ENCODE results near the gene ALOX12. TPM values are rescaled to one million over a fixed set of nuclear protein-coding genes. Genes with fewer than 3 reads are reported as not detected.

The ALOX12 gene
- total and polyA plus RNA-seq, 12 donors = 0.16 to 0.39 (median 0.23) TPM; not detected in 9

- TF ChIP-seq POLR2A (IDR thresholded peaks at IDR 0.05) (no peak), CTCF (IDR thresholded peaks at IDR 0.05) (no peak)
- H3K9me3 ChIP-seq (replicated peaks in 1 of 3) = no peaks in the 10 kb centered on the region
- WGBS, 4 donors = 69 to 80% (median 75%) methylated on average over 5 to 8 of the region's 8 CpGs
- H3K4me3 ChIP-seq = no peak overlapping the region
- H3K36me3 ChIP-seq (replicated peaks in 1 of 2) = no peaks in the 10 kb centered on the region
- peaks cover 6 to 13% of the 10 kb centered on the region in 2 donors for H3K4me1 ChIP-seq (replicated peaks in 1 of 2)
- DNase-seq = peak in 3 of 7 donors; percentile 30 to 40 (median 34)
- intact Hi-C loops (cut with DNase I) = loop anchor here in 1 of 2 donors (5.0 kb wide), 1 partner anchor 112 kb away; no protein-coding TSS in a partner anchor
- no peaks in the 10 kb centered on the region for H3K27me3 ChIP-seq
- no peak overlapping the region for H3K27ac ChIP-seq
Measured at GRCh38 chr17:7024402-7024785, 28.5 kb downstream of the ALOX12 start.

DNA sequence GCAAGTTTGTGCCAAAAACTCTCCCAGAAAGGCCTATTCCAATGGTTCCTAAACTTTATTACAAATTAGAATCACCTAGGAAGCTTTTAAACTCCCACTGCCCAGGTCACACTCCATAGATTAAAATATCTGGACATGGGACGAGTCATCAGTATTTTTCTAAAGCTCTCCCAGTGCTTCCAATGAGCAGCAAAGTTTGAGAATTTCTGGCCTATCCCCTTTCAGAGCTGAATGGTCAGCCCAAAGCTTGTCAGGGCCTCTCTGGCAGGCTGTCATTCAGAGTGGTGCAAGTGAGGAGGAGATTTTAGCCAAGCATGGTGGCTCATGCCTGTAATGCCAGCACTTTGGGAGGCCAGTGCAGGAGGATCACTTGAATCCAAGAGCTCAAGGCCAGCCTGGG is 29.4 kb downstream of the ALOX12 start:
- Histone ChIP-seq H3K9me3 (replicated peaks in 1 of 3) (no peaks in the 10 kb centered on the region), H3K4me3 (no peak overlapping the region), H3K36me3 (replicated peaks in 1 of 2) (no peaks in the 10 kb centered on the region), H3K27me3 (no peaks in the 10 kb centered on the region), H3K4me1 (replicated peaks in 1 of 2) (peaks cover 3 to 13% of the 10 kb centered on the region in 2 donors), H3K27ac (no peak overlapping the region)
- intact Hi-C loops (cut with DNase I) = no loop called here
- WGBS, 4 donors = 77 to 86% (median 80%) methylated on average over 1 of the region's 1 CpG; no CpG with 5 or more reads in 1 of the 4 donors
- DNase-seq = no peak
- TF ChIP-seq POLR2A (IDR thresholded peaks at IDR 0.05) (no peak), CTCF (IDR thresholded peaks at IDR 0.05) (no peak)

- no peak for TF ChIP-seq CTCF (IDR thresholded peaks at IDR 0.05)
- no peak for TF ChIP-seq POLR2A (IDR thresholded peaks at IDR 0.05)
- intact Hi-C loops (cut with DNase I) = no loop called here
- Histone ChIP-seq H3K4me1 (replicated peaks in 1 of 2) (peaks cover 0 to 10% of the 10 kb centered on the region in 2 donors), H3K4me3 (no peak overlapping the region), H3K27ac (no peak overlapping the region), H3K9me3 (replicated peaks in 1 of 3) (no peaks in the 10 kb centered on the region), H3K36me3 (replicated peaks in 1 of 2) (no peaks in the 10 kb centered on the region), H3K27me3 (no peaks in the 10 kb centered on the region)
- no peak for DNase-seq
- WGBS, 4 donors = 87 to 90% (median 88%) methylated on average over 18 to 29 of the region's 29 CpGs
Measured at GRCh38 chr17:7026471-7027115, 30.7 kb downstream of the ALOX12 start.

DNA sequence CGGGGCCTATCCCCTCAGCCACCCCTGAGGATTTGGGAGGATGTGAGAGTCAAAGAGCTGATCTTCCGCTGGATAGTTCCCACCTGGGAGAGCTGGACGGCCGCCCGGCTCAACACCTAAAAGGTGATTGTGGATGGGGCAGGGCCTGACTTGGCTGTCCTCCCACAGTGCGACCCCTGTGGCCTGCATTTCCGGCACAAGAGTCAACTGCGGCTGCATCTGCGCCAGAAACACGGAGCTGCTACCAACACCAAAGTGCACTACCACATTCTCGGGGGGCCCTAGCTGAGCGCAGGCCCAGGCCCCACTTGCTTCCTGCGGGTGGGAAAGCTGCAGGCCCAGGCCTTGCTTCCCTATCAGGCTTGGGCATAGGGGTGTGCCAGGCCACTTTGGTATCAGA is 31.5 kb downstream of the ALOX12 start:
- TF ChIP-seq POLR2A (IDR thresholded peaks at IDR 0.05) (no peak), CTCF (IDR thresholded peaks at IDR 0.05) (no peak)
- no peaks in the 10 kb centered on the region for H3K27me3 ChIP-seq
- no peaks in the 10 kb centered on the region for H3K36me3 ChIP-seq (replicated peaks in 1 of 2)
- 78 to 86% (median 81%) methylated on average over 9 to 13 of the region's 13 CpGs for WGBS, 4 donors
- no peak for DNase-seq
- H3K4me3 ChIP-seq = no peak overlapping the region
- H3K9me3 ChIP-seq (replicated peaks in 1 of 3) = no peaks in the 10 kb centered on the region
- H3K27ac ChIP-seq = no peak overlapping the region
- intact Hi-C loops (cut with DNase I) = no loop called here
- H3K4me1 ChIP-seq (replicated peaks in 1 of 2) = peaks cover 0 to 3% of the 10 kb centered on the region in 2 donors
